SK-N-SH (cell line): ENCODE results near the gene SAMD1. TPM values are rescaled to one million over a fixed set of nuclear protein-coding genes. Genes with fewer than 3 reads are reported as not detected.

Source experiments
- CTCF ChIA-PET: fragments of 300-600, 350-600 bp; formaldehyde crosslinking; extraction: SDS; loops from one replicate; lab custom pipeline; 2021; lab: Yijun Ruan, JAX
- POLR2A ChIA-PET: fragments of 350-600 bp; sonication (Branson Sonifier 250); formaldehyde crosslinking; extraction: SDS; loops from one replicate; lab custom pipeline; 2020; ENCODE audit warnings: antibody characterized with exemption, inconsistent platforms; lab: Yijun Ruan, JAX
- DNase-seq: peaks from one replicate; pipeline ENCODE4 v3.0.0; 2012
- H2AFZ ChIP-seq: fragments of 200-600 bp; sonication (generic); 2 replicates; pipeline ENCODE4 v1.8.1; 2016; ENCODE audit warnings: antibody characterized with exemption, mild to moderate bottlenecking, low read depth
- H3F3A ChIP-seq: fragments of 200-600 bp; sonication (generic); replicated peaks from 2 replicates; pipeline ENCODE3; 2016; ENCODE audit warnings: antibody characterized with exemption, mild to moderate bottlenecking; ENCODE audit not compliant: insufficient read depth
- H3K27ac ChIP-seq, 2 experiments: fragments of 200-500 bp in 1 of 2; fragments of 200-600 bp in 1 of 2; sonication (Bioruptor generic) in 1 of 2; sonication (generic), shearing (Covaris generic) in 1 of 2; 2 replicates each; pipeline versions ENCODE4 v1.5.1 to v1.6.1; 2014 to 2016; ENCODE audit warnings: low read depth in 2 of 2, inconsistent platforms in 1 of 2, low read length in 1 of 2, mild to moderate bottlenecking in 1 of 2, mixed read lengths in 1 of 2
- H3K27me3 ChIP-seq: fragments of 200-600 bp; sonication (generic), shearing (Covaris generic); 2 replicates; pipeline ENCODE4 v1.6.1; 2016; ENCODE audit warnings: mixed run types; ENCODE audit not compliant: insufficient read depth
- H3K36me3 ChIP-seq, 2 experiments: fragments of 200-500 bp in 1 of 2; fragments of 200-600 bp in 1 of 2; sonication (Bioruptor generic) in 1 of 2; sonication (generic) in 1 of 2; replicated peaks in 1 of 2; 2 replicates each; pipeline versions ENCODE3 to v1.5.1; 2014 to 2016; ENCODE audit warnings: low read length in 1 of 2, mild to moderate bottlenecking in 1 of 2; ENCODE audit not compliant: insufficient read depth in 2 of 2, control insufficient read depth in 1 of 2
- H3K4me1 ChIP-seq, 2 experiments: fragments of 200-500 bp in 1 of 2; fragments of 200-600 bp in 1 of 2; sonication (Bioruptor generic) in 1 of 2; sonication (generic), shearing (Covaris generic) in 1 of 2; 2 replicates each; pipeline versions ENCODE4 v1.5.1 to v1.6.1; 2014 to 2016; ENCODE audit warnings: low read depth in 1 of 2, low read length in 1 of 2, mixed run types in 1 of 2; ENCODE audit not compliant: insufficient read depth in 2 of 2, control insufficient read depth in 1 of 2
- H3K4me2 ChIP-seq: fragments of 200-600 bp; sonication (generic), shearing (Covaris generic); 2 replicates; pipeline ENCODE4 v1.6.1; 2017; ENCODE audit warnings: mixed run types
- H3K4me3 ChIP-seq, 2 experiments: fragments of 200-500 bp in 1 of 2; fragments of 200-600 bp in 1 of 2; sonication (Bioruptor generic) in 1 of 2; sonication (generic), shearing (Covaris generic) in 1 of 2; 2 replicates each; pipeline versions ENCODE4 v1.5.1 to v1.8.1; 2014 to 2016; ENCODE audit warnings: low read depth in 2 of 2, inconsistent platforms in 1 of 2, low read length in 1 of 2, mild to moderate bottlenecking in 1 of 2, mixed read lengths in 1 of 2, moderate library complexity in 1 of 2
- H3K79me2 ChIP-seq: fragments of 200-600 bp; sonication (generic); 2 replicates; pipeline ENCODE4 v1.8.1; 2017; ENCODE audit warnings: mild to moderate bottlenecking; ENCODE audit not compliant: insufficient read depth
- H3K9ac ChIP-seq: fragments of 200-600 bp; sonication (generic); 2 replicates; pipeline ENCODE4 v1.6.1; 2017; ENCODE audit warnings: mixed run types
- H3K9me2 ChIP-seq: fragments of 200-600 bp; sonication (generic); 2 replicates; pipeline ENCODE4 v1.6.1; 2017; ENCODE audit warnings: mixed run types
- H3K9me3 ChIP-seq: fragments of 200-600 bp; sonication (generic); 2 replicates; pipeline ENCODE4 v1.6.1; 2017; ENCODE audit warnings: mixed run types, mild to moderate bottlenecking, moderate library complexity
- H4K20me1 ChIP-seq: fragments of 200-600 bp; sonication (generic); 2 replicates; pipeline ENCODE4 v1.6.1; 2017; ENCODE audit warnings: mild to moderate bottlenecking, mixed run types; ENCODE audit not compliant: insufficient read depth
- ELF1 ChIP-seq: IDR thresholded peaks from 2 replicates; pipeline ENCODE4 v1.4.0; 2012
- FOSL2 ChIP-seq: IDR thresholded peaks from 2 replicates; pipeline ENCODE4 v1.4.0; 2012; ENCODE audit warnings: low read depth, mild to moderate bottlenecking, moderate library complexity, borderline replicate concordance
- FOXJ3 ChIP-seq: sonication (generic); formaldehyde crosslinking; IDR thresholded peaks from 2 replicates; pipeline ENCODE4 v1.5.1; 2020; ENCODE audit warnings: mild to moderate bottlenecking, missing genetic modification reagents
- GATA2 ChIP-seq: sonication (generic); formaldehyde crosslinking; IDR thresholded peaks from 2 replicates; pipeline ENCODE4 v1.5.0; 2020; ENCODE audit warnings: mild to moderate bottlenecking, missing genetic modification reagents
- NFIC ChIP-seq: IDR thresholded peaks from 2 replicates; pipeline ENCODE4 v1.4.0; 2012; ENCODE audit warnings: borderline replicate concordance
- NRF1 ChIP-seq: IDR thresholded peaks from 2 replicates; pipeline ENCODE4 v1.6.1; 2012; ENCODE audit warnings: low read depth, mild to moderate bottlenecking, low read length
- POLR2AphosphoS5 ChIP-seq: IDR thresholded peaks from 2 replicates; pipeline ENCODE4 v1.6.1; 2012; ENCODE audit warnings: low read depth, low read length
- RCOR1 ChIP-seq: fragments of 150-350 bp; IDR thresholded peaks from 2 replicates; pipeline ENCODE4 v1.6.1; 2017; ENCODE audit warnings: antibody characterized with exemption, low read length
- RFX5 ChIP-seq: IDR thresholded peaks from 2 replicates; pipeline ENCODE4 v1.6.1; 2012; ENCODE audit warnings: mild to moderate bottlenecking, improper control_type of control experiment, low read length
- RXRA ChIP-seq: IDR thresholded peaks from 2 replicates; pipeline ENCODE4 v1.4.0; 2012; ENCODE audit warnings: low read depth, mild to moderate bottlenecking, borderline replicate concordance
- TEAD4 ChIP-seq: IDR thresholded peaks from 2 replicates; pipeline ENCODE4 v1.4.0; 2012; ENCODE audit warnings: mild to moderate bottlenecking, borderline replicate concordance; ENCODE audit not compliant: insufficient read depth
- YY1 ChIP-seq: IDR thresholded peaks from 2 replicates; pipeline ENCODE4 v1.4.0; 2012; ENCODE audit warnings: low read depth, mild to moderate bottlenecking
- WGBS: methylation state at CpG from one replicate; pipeline ENCODE4 v1.1.6; 2017; ENCODE audit warnings: low lambda C conversion rate; 5-methylcytosine and 5-hydroxymethylcytosine counted together
- polyA plus RNA-seq, 3 experiments: library from polyadenylated mRNA; depleted of rRNA; stranded (reverse); fragments of >200 nt; gene quantifications; 2 replicates each; pipeline ENCODE4 v1.2.3, GENCODE V29; 2012
- TF ChIP-seq, protein P1 (sequence below): fragments of 150-350 bp; IDR thresholded peaks from 2 replicates; pipeline ENCODE4 v1.6.1; 2017; ENCODE audit warnings: antibody characterized with exemption, low read length, low read depth, borderline replicate concordance
- TF ChIP-seq, protein P2 (sequence below): IDR thresholded peaks from 2 replicates; pipeline ENCODE4 v1.6.1; 2012; ENCODE audit warnings: mild to moderate bottlenecking, low read depth, low read length, moderate library complexity
- TF ChIP-seq, protein P3 (sequence below): IDR thresholded peaks from 2 replicates; pipeline ENCODE4 v1.4.0; 2012; ENCODE audit warnings: low read depth, borderline replicate concordance
- TF ChIP-seq, protein P4 (sequence below): fragments of 150-350 bp; IDR thresholded peaks from 2 replicates; pipeline ENCODE4 v1.6.1; 2016; ENCODE audit warnings: mild to moderate bottlenecking, low read depth, low read length
- TF ChIP-seq, protein P5 (sequence below): IDR thresholded peaks from 2 replicates; pipeline ENCODE4; 2012

SAMD1 gene
- polyA plus RNA-seq, 1 of the 3 experiments (the other 2 are of a cell fraction) = 19.0 TPM

DNA sequence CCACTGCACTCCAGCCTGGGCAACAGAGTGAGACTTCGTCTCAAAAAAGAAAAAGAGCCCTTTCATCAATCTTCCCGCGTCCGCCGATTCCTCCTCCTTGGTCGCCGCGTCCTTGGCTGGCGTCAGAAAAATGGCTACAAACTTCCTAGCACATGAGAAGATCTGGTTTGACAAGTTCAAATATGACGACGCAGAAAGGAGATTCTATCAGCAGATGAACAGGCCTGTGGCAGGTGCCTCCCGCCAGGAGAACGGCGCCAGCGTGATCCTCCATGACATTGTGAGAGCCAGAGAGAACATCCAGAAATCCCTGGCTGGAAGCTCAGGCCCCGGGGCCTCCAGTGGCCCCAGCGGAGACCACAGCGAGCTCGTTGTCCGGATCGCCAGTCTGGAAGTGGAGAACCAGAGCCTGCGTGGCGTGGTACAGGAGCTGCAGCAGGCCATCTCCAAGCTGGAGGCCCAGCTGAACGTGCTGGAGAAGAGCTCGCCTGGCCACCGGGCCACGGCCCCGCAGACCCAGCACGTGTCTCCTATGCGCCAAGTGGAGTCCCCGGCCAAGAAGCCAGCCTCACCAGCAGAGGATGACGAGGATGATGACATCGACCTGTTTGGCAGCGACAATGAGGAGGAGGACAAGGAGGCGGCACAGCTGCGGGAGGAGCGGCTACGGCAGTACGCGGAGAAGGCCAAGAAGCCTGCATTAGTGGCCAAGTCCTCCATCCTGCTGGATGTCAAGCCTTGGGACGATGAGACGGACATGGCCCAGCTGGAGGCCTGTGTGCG, 20.1 kb downstream of the SAMD1 start:
- TF ChIP-seq, protein P1, sequence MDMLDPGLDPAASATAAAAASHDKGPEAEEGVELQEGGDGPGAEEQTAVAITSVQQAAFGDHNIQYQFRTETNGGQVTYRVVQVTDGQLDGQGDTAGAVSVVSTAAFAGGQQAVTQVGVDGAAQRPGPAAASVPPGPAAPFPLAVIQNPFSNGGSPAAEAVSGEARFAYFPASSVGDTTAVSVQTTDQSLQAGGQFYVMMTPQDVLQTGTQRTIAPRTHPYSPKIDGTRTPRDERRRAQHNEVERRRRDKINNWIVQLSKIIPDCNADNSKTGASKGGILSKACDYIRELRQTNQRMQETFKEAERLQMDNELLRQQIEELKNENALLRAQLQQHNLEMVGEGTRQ = no peak
- TF ChIP-seq FOXJ3 (no peak), POLR2AphosphoS5 (no peak)
- Histone ChIP-seq H3K4me2 (no peak overlapping the region), H3K4me3 (no peak overlapping the region), H4K20me1 (no peaks in the 10 kb centered on the region), H3K4me1 (peaks cover 0 to 14% of the 10 kb centered on the region in 2 experiments; a peak in 1 of 4 replicates), H2AFZ (no peak overlapping the region), H3K27me3 (no peaks in the 10 kb centered on the region), H3F3A (no peaks in the 10 kb centered on the region), H3K9me3 (no peaks in the 10 kb centered on the region), H3K27ac (no peak overlapping the region), H3K79me2 (no peaks in the 10 kb centered on the region), H3K9me2 (no peaks in the 10 kb centered on the region), H3K9ac (no peak overlapping the region), H3K36me3 (no peaks in the 10 kb centered on the region)
- WGBS = 95% methylated on average over 32 of the region's 43 CpGs
- ChIA-PET POLR2A (interaction anchor here (1.0 kb wide), 1 partner anchor 64 kb away, joined by 3 read pairs; the partner anchor contains the start of gene RFX1), CTCF (interaction anchor here (0.6 to 6.7 kb wide), 16 partner anchors 11 to 410 kb away, joined by 3 to 146 read pairs (median 6); partner anchors contain the start of genes ASF1B, C19orf67, IL27RA and NANOS3)
- no peak for DNase-seq

DNA sequence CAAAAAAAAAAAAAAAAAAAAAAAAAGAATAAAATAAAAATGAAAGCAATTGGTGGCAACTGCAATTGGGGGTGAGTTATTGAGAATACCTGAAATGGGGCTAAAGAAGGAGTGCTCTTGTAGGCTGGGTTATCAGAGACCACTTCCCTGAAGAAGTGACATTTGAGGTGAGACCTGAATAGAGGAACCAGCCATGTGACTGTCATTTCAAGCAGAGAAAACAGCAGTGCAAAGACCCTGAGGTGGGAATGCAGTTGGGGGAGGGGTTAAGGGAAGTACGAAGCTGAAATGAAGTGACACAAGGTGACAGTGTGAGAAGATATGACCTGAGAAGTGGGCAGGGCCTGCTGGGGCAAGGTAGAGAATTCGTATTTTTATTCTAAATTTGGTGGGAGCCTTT, 24.4 kb downstream of the SAMD1 start:
- H3K36me3 ChIP-seq = no peaks in the 10 kb centered on the region
- no peaks in the 10 kb centered on the region for H3K79me2 ChIP-seq
- H3K27me3 ChIP-seq = no peaks in the 10 kb centered on the region
- no peak overlapping the region for H3K4me2 ChIP-seq
- H3K4me1 ChIP-seq = no peaks in the 10 kb centered on the region
- no peaks in the 10 kb centered on the region for H3K9me2 ChIP-seq
- ChIA-PET POLR2A (interaction anchor here (0.7 kb wide), 1 partner anchor 102 kb away, joined by 4 read pairs; no protein-coding TSS in a partner anchor), CTCF (interaction anchor here (1.1 kb wide), 1 partner anchor 9 kb away, joined by 3 read pairs; no protein-coding TSS in a partner anchor)
- no peaks in the 10 kb centered on the region for H4K20me1 ChIP-seq
- no peak overlapping the region for H3K27ac ChIP-seq
- no peaks in the 10 kb centered on the region for H3K9me3 ChIP-seq
- H3K4me3 ChIP-seq = no peak overlapping the region
- no peaks in the 10 kb centered on the region for H3F3A ChIP-seq
- no peak overlapping the region for H3K9ac ChIP-seq
- H2AFZ ChIP-seq = no peak overlapping the region
- WGBS = 17% methylated on average over 2 of the region's 2 CpGs
- DNase-seq = no peak
- TF ChIP-seq RXRA (no peak), YY1 (no peak), RCOR1 (no peak), FOXJ3 (no peak), RFX5 (no peak), TEAD4 (no peak), FOSL2 (no peak), ELF1 (no peak), NRF1 (no peak), NFIC (no peak), GATA2 (no peak)
- TF ChIP-seq, protein P2, sequence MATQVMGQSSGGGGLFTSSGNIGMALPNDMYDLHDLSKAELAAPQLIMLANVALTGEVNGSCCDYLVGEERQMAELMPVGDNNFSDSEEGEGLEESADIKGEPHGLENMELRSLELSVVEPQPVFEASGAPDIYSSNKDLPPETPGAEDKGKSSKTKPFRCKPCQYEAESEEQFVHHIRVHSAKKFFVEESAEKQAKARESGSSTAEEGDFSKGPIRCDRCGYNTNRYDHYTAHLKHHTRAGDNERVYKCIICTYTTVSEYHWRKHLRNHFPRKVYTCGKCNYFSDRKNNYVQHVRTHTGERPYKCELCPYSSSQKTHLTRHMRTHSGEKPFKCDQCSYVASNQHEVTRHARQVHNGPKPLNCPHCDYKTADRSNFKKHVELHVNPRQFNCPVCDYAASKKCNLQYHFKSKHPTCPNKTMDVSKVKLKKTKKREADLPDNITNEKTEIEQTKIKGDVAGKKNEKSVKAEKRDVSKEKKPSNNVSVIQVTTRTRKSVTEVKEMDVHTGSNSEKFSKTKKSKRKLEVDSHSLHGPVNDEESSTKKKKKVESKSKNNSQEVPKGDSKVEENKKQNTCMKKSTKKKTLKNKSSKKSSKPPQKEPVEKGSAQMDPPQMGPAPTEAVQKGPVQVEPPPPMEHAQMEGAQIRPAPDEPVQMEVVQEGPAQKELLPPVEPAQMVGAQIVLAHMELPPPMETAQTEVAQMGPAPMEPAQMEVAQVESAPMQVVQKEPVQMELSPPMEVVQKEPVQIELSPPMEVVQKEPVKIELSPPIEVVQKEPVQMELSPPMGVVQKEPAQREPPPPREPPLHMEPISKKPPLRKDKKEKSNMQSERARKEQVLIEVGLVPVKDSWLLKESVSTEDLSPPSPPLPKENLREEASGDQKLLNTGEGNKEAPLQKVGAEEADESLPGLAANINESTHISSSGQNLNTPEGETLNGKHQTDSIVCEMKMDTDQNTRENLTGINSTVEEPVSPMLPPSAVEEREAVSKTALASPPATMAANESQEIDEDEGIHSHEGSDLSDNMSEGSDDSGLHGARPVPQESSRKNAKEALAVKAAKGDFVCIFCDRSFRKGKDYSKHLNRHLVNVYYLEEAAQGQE = no peak
- TF ChIP-seq, protein P3, sequence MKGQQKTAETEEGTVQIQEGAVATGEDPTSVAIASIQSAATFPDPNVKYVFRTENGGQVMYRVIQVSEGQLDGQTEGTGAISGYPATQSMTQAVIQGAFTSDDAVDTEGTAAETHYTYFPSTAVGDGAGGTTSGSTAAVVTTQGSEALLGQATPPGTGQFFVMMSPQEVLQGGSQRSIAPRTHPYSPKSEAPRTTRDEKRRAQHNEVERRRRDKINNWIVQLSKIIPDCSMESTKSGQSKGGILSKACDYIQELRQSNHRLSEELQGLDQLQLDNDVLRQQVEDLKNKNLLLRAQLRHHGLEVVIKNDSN = no peak
- TF ChIP-seq, protein P1 = no peak
- TF ChIP-seq, protein P4, sequence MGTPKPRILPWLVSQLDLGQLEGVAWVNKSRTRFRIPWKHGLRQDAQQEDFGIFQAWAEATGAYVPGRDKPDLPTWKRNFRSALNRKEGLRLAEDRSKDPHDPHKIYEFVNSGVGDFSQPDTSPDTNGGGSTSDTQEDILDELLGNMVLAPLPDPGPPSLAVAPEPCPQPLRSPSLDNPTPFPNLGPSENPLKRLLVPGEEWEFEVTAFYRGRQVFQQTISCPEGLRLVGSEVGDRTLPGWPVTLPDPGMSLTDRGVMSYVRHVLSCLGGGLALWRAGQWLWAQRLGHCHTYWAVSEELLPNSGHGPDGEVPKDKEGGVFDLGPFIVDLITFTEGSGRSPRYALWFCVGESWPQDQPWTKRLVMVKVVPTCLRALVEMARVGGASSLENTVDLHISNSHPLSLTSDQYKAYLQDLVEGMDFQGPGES = no peak
- TF ChIP-seq, protein P5, sequence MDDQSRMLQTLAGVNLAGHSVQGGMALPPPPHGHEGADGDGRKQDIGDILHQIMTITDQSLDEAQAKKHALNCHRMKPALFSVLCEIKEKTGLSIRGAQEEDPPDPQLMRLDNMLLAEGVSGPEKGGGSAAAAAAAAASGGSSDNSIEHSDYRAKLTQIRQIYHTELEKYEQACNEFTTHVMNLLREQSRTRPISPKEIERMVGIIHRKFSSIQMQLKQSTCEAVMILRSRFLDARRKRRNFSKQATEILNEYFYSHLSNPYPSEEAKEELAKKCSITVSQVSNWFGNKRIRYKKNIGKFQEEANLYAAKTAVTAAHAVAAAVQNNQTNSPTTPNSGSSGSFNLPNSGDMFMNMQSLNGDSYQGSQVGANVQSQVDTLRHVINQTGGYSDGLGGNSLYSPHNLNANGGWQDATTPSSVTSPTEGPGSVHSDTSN = no peak
